LNCaP clone FGC (cell line): ENCODE measurements around the gene KCNG3.

Source experiments
- DNase-seq: peaks from one replicate; pipeline ENCODE4 v3.0.0-alpha.2; 2011; ENCODE audit warnings: low read depth
- H3K4me3 ChIP-seq: 2 replicates; pipeline ENCODE4 v1.5.1; 2011; ENCODE audit warnings: mild to moderate bottlenecking, low read depth, low read length, control low read depth
- TF ChIP-seq, protein P1 (sequence below): IDR thresholded peaks from 2 replicates; pipeline ENCODE4 v1.5.1; 2012; ENCODE audit warnings: mild to moderate bottlenecking; ENCODE audit not compliant: control insufficient read depth, insufficient read depth; ENCODE audit errors: extremely low read depth

KCNG3 gene, protein sequence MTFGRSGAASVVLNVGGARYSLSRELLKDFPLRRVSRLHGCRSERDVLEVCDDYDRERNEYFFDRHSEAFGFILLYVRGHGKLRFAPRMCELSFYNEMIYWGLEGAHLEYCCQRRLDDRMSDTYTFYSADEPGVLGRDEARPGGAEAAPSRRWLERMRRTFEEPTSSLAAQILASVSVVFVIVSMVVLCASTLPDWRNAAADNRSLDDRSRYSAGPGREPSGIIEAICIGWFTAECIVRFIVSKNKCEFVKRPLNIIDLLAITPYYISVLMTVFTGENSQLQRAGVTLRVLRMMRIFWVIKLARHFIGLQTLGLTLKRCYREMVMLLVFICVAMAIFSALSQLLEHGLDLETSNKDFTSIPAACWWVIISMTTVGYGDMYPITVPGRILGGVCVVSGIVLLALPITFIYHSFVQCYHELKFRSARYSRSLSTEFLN

DNA sequence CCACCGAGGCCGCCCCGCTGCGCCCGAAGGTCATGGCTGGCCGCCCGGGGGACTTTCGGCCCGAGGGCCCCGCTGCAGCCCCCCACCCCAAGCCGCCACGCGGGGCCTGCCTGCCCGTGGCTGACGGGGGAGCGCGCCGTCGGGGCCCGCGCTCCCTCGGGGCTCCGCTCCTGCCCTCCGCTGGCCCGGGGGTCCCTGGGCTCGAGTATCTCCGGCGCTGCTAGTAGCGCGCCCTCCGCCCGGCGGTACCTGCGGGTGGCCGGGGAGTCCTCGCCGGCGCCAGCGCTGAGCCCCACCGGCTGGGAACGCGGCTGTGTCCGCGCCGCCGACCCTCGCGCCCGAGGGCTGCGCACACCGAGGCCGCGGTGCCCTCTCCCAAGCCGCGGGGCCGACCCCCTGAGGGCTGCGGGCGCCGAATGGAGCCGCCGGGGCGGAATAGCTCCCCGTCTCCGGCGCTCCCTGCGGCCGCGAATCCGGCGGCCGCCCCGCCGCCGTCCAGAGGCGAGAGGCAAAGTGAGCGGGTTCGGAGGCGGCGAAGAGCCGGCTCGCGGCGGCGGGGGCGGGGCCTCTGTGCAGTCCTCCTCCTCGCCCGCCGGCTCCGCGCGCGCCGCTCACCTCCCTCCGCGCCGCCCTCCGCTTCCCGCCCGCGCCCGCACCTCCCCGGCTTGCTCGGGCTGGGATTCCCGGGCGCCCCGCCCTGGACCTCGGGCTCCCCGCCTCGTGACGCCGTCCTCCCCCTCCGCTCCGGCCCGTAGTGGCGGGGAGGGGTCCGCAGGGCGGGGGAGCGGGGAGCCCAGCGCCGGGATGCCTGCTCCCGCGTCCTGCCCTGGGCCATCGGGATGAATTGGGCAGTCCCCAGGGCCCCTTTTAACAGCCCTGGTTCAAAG, at the start of gene KCNG3:
TSS of gene KCNG3 (minus strand) at position 515 of the 887 bp plus-strand sequence. CDS start at position 34, 481 bp downstream.
- H3K4me3 ChIP-seq, result peak within 1 kb of the TSS; percentile 54
- DNase-seq, result no peak
- TF ChIP-seq, protein P1, sequence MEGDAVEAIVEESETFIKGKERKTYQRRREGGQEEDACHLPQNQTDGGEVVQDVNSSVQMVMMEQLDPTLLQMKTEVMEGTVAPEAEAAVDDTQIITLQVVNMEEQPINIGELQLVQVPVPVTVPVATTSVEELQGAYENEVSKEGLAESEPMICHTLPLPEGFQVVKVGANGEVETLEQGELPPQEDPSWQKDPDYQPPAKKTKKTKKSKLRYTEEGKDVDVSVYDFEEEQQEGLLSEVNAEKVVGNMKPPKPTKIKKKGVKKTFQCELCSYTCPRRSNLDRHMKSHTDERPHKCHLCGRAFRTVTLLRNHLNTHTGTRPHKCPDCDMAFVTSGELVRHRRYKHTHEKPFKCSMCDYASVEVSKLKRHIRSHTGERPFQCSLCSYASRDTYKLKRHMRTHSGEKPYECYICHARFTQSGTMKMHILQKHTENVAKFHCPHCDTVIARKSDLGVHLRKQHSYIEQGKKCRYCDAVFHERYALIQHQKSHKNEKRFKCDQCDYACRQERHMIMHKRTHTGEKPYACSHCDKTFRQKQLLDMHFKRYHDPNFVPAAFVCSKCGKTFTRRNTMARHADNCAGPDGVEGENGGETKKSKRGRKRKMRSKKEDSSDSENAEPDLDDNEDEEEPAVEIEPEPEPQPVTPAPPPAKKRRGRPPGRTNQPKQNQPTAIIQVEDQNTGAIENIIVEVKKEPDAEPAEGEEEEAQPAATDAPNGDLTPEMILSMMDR, result no peak

DNA sequence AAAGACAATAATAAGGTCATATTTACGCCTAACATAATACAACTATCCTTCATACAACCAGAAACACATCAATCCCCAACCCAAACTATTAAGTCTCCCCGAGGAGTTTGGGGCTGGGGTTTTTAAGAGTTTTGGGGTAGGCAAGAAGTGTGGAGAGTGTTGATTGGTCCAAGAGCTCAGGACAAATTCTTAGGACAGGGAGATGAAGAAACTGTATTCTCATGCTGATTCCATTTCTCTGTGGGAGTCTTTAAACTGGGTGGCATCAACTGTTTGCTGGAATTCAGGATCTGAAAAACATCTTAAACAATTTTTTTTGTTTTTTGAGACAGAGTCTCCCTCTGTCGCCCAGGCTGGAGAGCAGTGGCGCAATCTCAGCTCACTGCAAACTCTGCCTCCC, 49.1 kb upstream of the KCNG3 start:
- DNase-seq, result no peak
- TF ChIP-seq, protein P1, result no peak
- H3K4me3 ChIP-seq, result no peak overlapping the region

DNA sequence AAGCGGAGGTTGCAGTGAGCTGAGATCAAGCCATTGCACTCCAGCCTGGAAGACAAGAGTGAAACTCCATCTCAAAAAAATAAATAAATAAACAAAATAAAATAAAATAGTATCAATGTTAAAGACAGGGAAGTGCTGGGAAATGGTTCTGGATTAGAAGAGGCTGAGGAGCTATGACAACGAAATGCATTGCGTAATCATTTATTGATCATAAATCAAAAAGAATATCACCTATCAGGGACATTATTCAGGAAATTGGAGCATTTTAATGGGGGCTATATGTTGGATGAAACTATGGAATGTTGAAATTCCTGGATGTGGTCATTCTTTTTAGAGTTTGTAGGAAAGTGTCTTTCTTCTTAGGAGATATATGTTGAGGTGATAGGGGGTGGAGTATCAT, 43.7 kb upstream of the KCNG3 start:
- TF ChIP-seq, protein P1, result no peak
- no peak for DNase-seq
- H3K4me3 ChIP-seq, result no peak overlapping the region

DNA sequence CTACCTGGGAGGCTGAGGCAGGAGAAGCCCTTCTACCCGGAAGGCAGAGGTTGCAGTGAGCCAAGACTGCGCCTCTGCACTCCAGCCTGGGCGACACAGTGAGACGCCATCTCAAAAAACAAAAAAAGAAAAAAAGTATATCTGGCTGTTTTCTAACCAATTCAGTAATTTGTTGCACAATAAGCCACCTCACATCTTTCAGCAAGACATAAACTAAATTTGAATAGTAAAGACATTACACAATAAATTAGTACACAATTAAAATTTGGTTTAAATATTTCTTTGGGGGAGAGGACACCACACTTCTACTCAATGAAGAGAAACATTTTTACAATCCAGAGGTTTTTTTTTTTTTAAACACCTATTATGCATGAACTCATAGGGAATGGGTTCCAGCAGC, 38.6 kb upstream of the KCNG3 start:
- no peak overlapping the region for H3K4me3 ChIP-seq
- no peak for DNase-seq
- TF ChIP-seq, protein P1, result no peak

DNA sequence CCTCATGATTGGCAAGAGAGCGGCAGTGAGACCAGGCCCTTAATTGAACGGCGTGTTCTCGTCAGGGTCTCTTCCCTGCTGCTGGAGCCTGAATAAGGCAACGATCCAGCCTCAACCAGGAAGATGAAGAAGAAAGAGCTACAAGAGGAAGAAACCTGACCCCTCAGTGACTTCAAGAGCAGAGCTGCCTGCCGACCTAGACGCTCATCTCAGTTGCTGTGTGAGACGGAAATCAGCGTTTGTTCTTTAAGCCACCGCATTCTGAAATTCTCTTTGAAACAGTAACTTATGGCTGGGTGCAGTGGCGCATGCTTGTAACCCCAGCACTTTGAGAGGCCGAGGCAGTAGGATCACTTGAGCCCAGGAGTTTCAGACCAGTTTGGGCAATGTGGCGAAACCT, 29.6 kb upstream of the KCNG3 start:
- TF ChIP-seq, protein P1, result no peak
- H3K4me3 ChIP-seq, result no peak overlapping the region
- DNase-seq, result no peak

DNA sequence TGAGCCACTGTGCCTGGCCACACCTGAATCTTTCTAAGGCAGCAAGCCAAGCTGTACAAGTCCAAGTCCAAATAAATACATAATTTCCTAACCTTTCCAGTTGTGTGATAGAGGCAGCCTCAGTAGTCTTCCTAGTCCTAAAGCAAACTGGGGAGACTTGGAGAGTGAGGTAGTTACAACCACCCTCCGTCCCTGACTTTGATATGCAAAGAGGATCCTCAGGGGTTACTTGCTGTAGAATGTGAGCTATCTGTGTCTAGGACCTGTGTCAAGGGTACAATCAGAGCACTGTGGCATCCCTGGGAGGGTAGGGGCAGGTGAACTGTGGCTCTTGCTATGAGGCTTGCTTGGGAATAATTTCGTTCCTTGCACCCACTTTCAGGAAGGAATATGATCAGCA, 28.3 kb upstream of the KCNG3 start:
- H3K4me3 ChIP-seq, result no peak overlapping the region
- DNase-seq, result no peak
- TF ChIP-seq, protein P1, result no peak
